Inflammatory macrophage treated with lipopolysaccharide for 1 hour (primary cell): ENCODE results near the gene THSD1.

ENCODE experiments used
- DNase-seq, 2 donors: peaks; one replicate each; pipeline ENCODE4 v3.0.0-alpha.2; 2020 to 2022

Gene THSD1, protein sequence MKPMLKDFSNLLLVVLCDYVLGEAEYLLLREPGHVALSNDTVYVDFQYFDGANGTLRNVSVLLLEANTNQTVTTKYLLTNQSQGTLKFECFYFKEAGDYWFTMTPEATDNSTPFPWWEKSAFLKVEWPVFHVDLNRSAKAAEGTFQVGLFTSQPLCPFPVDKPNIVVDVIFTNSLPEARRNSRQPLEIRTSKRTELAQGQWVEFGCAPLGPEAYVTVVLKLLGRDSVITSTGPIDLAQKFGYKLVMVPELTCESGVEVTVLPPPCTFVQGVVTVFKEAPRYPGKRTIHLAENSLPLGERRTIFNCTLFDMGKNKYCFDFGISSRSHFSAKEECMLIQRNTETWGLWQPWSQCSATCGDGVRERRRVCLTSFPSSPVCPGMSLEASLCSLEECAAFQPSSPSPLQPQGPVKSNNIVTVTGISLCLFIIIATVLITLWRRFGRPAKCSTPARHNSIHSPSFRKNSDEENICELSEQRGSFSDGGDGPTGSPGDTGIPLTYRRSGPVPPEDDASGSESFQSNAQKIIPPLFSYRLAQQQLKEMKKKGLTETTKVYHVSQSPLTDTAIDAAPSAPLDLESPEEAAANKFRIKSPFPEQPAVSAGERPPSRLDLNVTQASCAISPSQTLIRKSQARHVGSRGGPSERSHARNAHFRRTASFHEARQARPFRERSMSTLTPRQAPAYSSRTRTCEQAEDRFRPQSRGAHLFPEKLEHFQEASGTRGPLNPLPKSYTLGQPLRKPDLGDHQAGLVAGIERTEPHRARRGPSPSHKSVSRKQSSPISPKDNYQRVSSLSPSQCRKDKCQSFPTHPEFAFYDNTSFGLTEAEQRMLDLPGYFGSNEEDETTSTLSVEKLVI

DNA sequence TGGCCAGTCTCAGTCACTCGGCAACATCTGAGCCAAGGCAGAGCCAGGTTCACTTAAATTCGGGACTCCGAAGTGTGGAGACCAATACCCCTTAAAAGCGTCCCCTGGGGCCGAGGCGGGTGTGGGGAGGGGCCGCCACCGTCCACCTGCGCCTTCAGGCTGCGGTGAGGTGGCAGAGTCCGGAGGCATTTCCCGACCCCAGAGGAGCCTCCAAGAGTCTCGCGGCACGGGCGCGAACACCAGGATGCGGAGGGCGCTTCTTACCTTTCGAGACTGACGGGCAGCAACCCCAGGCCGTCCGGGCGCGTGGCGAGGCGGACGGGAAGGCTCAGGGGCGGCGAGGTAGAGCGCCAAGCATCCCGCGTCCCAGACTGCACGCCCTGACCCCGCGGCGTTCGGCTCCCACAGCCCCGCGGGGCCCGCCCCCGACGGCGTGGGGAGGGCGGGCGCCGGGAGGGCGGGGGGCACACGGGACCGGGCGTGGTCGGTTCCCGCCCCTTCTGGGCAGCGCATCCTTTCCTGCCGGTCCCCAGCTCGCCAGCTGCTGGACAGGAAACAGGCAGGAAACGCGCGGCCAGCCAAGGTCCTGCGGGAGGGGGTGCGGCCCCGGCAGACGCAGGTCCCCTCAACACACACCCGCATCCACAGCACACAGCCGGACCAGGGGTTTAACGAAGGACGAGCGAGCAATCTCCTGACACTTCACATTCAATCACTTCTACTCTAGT lies at the start of gene THSD1:
Gene THSD1, minus strand, starts transcription at position 406 of the 728 bp plus-strand sequence. CDS start 3,572 bp downstream, outside the sequence.
- no peak for DNase-seq

DNA sequence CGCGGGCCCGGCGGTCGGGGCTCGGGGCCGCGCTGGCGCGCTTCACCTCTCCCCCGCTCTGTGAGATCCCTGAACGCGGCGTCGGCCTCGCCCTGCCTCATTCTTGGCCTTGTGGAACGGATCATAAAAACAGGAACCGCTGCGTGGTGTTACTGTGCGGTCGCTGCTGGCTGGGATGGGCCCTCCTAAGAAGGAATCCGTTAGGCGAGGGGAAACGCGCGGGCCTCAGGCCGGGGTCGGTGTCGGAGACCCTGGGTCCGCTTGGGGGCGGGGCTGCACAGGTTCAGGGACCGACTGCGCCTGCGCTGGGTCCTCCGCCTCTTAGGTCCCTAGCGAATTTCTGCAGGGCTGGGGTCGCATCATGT lies 49.7 kb upstream of the THSD1 start:
- DNase-seq, result peak; percentile 60 to 69

DNA sequence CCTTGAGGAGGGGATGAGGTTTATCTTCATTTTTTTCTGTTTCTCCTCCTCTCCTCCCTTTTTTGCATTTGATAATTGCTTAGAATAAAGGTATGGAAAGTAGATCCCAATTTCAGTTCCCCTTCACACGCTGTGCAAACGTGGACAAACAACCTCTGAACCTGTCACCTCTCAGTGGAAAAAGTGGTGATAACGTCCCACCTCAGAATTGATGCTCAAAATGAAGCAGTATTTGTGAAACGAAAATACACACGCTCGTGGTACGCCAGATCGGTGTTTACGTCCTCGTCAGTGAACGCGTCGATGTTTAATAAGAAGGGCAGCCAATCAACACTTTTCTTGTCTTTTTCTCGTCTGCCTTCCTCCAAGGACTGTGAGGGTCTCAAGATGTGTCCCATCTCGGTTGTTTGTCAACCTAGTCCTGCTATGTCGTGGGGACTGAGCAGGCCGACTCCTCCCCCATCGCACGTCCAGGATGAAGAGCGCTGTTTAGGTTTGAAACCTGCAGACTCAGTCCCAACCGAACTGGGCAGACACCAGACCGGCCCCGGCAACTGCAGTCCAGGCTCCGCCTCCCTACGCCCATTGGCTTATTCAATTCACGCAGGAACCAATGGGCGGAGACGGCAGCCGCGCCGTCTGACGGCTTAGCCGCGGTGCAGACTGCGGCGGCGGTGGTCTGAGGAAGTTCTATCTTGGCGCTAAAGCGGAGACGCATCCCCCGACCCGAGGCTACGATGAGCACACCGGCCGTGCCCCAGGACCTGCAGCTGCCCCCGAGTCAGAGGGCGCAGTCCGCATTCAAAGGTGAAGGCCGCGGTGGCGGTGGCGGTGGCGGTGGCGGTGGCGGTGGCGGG lies 49.1 kb upstream of the THSD1 start, which contains the start of gene CKAP2:
Gene CKAP2, plus strand, starts transcription at position 659 of the 857 bp plus-strand sequence. Its CDS starts 79 bp downstream, at position 738.
- peak; percentile 91 to 93 for DNase-seq

DNA sequence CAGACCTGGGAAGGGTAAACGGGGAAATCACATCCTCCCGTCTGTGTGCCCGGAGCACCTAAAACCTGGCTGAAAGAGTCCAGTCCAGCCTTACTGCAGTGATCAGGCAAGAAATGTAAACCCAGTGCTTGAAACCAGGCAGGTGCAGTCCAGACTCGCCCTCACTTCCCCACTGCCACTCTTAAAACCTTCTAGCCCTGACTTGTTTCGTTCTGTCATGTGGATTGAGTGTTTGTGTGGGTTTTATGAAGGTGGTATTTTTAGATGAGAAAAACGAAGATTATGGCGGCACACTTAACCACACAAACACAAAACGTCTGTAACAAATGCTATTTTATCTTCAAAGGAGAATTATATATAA lies 48.5 kb upstream of the THSD1 start:
- no peak for DNase-seq

DNA sequence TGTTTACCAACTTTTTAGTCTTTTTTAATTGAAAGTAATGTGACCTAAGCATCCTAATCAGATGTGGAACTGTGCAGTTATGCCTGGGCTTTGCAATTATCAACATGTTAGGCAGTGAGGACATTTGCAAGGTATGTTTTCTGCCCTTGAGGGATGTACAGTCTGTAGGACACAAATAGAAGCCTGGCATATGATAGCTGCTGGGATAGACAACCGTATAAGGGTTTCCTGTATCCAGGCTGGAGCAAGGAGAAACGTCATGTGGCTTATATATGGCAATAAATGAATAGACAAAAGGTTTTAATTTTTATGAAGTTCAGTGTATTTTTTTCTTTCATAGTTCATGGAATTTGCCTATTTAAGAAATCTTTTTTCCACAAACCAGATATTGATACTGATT lies 46.5 kb upstream of the THSD1 start:
- DNase-seq, result no peak

DNA sequence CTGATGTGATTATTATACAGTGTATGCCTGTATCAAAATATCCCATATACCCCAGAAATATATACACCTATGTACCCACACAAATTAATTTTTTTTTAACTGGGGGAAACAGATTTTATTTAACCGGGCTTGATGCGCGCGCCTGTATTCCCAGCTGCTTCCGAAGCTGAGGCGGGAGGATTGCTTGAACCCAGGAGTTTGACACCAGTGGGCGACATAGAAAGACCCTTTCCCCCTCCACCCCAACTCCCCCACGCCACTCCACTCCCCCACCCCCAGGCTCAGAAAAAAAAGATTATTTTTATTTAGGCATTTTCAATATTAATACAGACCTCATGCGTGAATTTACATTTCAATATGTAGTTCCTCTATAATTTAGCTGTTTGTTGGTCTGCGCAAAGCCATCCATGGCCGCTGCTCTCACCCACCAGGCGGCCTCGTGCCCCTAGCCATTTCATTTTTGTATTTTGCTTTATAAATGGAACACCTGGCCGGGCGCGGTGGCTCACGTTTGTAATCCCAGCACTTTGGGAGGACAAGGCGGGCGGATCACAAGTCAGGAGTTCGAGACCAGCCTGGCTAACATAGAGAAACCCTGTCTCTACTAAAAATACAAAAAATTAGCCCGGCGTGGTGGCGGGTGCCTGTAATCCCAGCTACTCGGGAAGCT lies 45.3 kb upstream of the THSD1 start:
- DNase-seq, result no peak

DNA sequence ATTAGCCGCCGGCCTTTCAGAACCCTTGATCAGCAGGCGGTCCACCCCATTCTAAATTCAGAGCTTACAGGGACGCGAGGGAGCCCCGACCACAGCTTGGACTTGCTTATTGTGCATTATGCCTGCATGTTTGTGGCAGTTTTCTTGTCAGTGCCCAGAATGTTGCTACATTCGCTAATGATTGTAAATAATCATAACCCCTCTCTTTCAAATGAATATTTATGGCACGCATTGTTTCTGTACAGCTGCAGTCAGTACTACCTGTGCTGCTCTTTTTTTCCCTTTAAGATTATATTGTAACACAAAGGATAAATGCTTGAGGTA lies 44.8 kb upstream of the THSD1 start:
- DNase-seq, result no peak

DNA sequence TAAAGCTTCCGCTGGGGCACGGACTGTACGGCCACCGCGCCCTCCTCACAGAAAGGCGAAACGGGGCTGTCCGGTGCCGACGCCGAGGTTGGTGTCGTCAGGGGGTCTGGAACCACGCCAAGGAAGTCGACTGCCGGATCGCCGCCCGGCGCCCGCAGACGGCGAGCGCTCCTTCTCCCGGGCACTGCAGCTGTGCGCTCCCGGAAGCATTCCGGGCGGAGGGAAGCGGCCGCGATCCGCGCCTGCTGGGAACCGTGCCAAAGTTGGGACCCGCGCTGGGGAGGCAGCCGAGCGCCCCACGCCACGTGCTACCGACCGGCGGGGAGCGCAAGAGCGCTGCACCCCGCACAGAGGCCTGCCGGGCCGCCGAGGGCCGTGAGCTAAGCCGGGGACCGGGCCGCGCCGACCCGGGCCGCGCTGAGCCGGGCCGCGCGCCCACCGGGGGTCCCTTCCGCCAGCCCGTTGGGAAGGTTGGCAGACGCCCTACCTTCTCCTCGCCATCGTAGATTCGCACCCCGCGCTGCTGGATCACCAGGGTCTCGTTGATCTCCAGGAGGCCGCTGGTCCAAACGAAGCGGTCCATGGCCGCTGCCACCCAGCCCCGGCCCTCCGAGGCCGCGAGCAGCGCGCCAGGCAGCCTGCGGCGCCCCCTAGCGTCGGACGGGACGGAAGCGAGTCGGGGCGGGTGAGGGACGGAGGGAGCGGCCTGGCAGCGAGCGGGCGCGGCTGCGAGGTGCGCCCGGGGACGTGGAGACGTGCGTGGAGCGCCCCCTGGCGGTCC lies 44.2 kb upstream of the THSD1 start, which contains the start of gene VPS36:
Gene VPS36, minus strand, starts transcription at position 623 of the 781 bp plus-strand sequence. Its CDS starts 40 bp downstream, at position 583.
- peak; percentile 91 to 99 for DNase-seq

DNA sequence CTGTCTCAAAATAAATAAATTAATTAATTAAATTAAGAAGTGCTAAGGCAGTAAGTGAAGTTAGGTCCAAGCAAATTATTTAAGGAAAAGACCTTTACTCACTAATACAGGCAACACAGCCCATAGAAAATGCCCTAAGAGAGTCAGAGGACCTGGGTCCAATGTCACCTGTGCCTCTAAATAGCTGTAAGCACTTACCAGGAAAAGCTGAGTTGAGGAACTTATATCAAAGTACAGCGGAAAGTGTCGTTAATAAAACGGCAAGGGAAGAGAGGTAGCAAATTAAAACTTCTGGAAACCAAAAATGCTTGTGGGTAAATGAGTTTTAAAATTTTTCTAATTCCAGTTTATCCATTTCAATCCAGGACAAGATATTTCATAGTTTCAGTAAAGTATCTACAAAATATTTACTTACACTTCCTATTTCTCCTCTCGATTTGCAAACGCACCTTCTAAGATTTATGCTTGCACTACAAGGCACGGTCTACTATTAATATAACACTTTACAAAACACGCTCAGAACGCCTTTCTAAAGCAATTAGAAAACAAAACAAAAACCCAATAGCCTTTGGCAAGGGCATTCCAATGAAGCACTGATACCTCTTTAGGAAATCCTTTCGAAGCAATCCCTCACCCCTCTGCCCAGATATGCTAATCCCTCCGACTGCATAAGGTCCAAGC lies 43.5 kb upstream of the THSD1 start:
- DNase-seq, result no peak

DNA sequence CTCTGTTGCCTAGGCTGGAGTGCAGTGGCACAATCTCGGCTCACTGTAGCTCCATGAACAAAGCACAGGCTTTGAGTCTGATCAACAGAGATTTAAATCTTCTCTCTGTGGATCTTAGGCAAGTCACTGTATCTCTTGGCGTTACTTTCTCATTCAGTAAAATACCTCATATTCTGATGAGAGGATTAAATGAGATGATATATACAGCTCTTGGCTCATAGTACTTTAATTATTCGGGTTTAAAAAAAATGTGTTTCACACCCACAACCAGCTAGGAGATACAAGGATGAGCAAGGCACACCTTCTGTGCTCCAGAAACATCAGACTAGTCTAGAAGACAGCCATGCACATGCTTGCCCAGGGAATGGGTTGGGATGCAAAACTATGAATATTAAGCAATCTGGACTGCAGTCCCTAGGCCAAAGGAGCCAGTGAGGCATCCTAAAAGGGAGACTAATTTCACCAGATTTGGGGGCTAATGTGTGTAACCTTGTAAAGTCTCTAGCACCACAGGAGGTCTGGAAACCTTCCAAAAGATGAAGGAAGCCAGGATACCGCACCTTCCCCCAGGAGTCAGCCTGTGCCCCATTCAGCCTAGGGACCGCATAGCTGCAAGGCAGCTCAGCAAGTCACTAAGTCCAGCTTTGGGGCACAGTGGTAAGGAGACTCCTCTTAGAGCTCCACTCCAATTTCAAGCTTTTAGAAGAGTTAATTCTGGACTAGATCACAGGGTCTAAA lies 42.0 kb upstream of the THSD1 start:
- DNase-seq, result no peak

DNA sequence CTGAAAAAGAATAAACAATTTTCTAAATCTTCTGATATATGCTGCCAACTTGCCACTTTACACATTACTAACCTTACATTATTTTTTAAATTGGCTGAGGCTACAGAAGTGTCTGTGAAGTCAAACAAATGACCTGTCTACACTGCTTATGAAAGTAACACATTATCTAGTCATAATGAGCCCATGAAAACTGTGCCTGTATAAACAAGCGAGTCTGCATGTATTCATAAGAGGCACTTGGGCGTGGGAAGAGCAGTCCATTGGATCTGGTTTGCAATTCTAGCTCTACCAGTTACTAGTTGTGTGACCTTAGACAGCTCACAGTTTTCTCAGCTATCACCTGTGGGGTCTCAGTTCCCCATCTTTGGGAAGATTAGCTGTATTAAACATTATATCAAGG lies 41.4 kb upstream of the THSD1 start:
- no peak for DNase-seq

DNA sequence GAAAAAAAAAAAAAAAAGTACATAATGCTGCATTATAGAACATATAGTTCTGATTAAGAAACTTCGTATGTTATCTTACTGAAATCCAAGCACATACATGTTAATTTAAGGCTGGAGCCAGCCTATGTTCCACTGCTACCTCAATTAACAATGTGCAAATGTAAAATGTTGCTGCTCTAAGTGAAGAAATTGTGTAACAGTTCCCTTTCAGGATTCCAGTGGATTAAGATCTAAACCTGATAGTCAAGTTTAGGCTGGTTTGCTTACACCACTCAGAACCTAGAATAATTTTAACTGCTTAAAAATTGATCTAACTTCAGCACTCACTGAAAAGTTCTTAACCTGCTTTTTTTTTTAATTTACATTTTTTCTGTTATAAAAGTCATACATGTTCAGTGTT lies 40.3 kb upstream of the THSD1 start:
- no peak for DNase-seq

DNA sequence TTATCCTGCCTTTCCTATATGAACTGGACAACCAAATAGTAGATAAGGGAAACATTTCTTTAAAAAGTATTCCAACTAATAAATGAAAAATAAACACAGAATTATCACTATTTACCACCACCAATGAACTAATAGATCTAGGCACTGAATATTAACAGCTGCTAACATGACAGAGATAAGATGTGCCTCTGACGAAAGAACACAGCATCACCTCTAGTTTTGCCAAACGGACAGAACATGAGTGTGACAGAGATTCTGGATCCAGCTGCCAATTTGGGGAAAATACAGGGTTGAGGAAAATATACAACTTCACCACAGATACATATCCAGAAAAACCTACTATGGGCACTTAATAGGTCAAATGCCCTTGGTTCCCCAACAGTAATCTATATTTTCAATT lies 26.5 kb upstream of the THSD1 start:
- no peak for DNase-seq

DNA sequence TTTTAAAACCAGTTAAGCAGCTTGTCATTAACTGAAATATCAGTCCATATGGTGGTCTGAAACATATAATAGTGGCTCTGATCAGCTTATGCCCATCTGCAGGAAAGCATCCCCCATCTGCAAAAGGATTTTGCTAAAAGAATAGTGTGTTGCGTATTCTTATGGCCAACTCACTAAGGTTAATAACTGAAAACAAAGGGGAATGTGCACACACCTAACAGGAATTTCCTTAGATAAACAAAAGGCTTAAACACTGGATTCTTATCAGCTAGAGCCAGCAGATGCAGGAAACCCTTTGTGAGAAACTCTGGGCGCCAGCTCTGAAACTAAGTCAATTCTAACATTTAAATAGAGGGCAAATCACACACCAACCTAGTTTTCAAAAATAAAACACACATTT lies 22.3 kb upstream of the THSD1 start:
- no peak for DNase-seq

DNA sequence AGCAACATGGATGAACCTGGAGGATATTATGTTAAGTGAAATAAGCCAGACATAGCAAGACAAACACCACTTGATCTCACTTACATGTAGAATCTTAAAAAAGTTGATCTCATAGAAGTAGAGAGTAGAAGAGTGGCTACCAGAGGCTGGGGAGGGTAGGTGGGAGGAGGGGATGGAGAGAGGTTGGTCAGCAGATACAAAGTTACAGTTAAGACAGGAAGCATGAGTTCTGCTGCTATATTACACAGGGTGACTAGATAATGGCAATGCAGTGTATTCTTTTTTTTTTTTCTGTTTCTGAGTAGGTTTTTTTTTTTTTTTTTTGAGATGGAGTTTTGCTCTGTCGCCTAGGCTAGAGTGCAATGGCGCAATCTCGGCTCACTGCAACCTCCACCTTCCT lies 15.2 kb upstream of the THSD1 start:
- no peak for DNase-seq

DNA sequence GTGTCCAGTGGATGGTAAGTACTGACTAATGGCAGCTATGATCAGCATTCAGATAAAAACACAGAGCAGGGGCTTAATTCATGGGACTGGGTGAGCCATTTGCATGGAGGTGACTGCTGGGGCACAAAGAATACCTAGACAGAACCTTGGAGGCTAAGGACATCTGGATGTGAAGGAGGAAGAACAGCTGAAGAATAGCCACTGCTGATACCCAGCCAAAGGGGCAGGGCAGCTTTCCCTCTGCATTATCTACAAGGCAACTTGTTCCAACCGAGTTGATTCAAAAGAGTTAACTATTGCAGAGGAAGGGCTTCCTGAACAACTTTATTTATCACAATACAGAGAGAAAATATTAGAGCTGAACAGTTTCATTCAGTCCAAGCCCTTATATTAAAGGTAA lies 13.1 kb upstream of the THSD1 start:
- no peak for DNase-seq

DNA sequence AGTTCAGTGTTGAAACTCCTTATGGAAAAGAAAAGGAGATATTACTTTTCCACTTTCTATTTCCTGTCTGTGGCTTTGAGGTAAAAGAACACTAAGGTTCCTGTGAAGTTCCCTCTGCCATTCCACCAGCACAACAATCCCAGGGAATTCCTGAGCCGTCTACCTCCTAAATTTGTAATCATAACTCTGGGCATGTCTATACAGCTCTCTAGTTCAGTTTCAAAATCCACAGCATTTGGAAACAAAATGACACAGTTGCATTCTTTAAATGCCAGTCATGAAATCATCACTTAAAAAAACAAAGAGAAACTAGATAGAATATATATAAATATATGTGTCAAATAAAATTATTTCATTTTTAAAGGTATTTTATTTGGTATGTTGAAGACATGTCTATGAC lies 9.0 kb upstream of the THSD1 start:
- DNase-seq, result no peak

DNA sequence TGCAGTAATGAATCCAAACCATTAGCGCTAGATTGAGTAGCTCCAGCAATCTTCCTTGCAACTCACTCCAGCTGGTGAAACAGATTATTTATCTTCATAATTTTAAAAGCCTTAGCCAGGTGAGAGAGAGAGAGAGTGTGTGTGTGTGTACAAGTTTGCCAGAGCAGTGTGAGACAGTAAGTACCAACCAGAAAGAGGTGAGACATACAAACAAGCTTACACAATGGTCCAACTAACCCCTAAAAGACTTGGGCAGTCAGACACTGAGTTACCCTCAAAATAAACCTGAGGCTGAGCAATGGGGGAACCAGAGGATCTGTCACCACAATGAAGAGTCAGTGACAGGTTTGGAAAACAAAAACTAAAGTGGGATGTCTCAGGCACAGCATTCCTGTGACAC lies 8.1 kb upstream of the THSD1 start:
- no peak for DNase-seq

DNA sequence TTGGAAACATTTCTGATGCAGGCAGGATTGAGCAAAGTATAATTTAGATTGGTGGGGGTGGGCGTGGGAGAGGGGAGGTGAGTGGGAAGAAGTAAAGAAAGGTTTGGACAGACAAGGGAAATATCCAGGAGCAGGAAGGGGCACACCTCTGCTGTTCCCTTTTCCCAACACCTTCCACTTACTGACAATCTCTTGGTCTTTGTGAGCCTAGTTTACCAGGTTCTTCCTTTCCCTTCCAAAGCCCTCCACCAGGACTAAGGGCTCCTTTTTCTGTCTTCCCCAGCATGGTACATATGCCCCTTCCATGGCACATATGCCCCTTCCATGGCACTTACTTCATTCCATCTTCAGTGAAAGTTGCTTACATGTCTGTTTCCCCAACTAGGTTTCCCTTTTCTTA lies 6.2 kb upstream of the THSD1 start:
- no peak for DNase-seq

DNA sequence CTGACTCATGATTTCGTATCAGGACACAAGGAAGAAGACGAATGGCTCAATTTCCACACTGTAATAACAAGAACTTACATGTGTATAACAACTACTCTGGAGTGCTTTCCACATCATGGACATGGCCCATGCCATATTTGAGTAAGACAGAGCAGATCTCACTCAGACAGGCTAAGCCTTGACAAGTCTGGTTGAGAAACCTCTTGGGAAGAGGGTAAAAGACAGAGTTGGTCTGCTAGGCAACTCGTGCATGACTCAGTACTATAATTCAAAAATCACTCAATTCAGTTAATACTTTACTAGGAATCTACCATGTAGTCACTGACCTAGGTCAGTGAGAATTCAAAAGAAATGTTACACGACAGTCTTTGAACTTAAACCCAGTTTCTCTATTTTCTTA lies 5.7 kb upstream of the THSD1 start:
- DNase-seq, result no peak
